AG04450 (cell line): ENCODE measurements around the gene METRNL. TPM values are rescaled to one million over a fixed set of nuclear protein-coding genes. Genes with fewer than 3 reads are reported as not detected.

Experiments used
- CTCF ChIA-PET: fragments of 300-600, 350-600 bp; formaldehyde crosslinking; extraction: SDS; loops from one replicate; lab custom pipeline; 2022; ENCODE audit warnings: antibody characterized with exemption, inconsistent platforms; lab: Charles Lee
- POLR2A ChIA-PET: fragments of 350-600 bp; formaldehyde crosslinking; extraction: SDS; loops from one replicate; lab custom pipeline; 2021; ENCODE audit warnings: antibody characterized with exemption, inconsistent platforms; lab: Yijun Ruan, JAX
- DNase-seq: peaks from one replicate; pipeline ENCODE4 v3.0.0-alpha.2; 2011; ENCODE audit warnings: low read depth, low spot score
- H3K27ac ChIP-seq: one replicate; pipeline ENCODE4 v1.5.1; 2012; ENCODE audit warnings: low read depth, low read length, control low read depth
- H3K27me3 ChIP-seq: one replicate; pipeline ENCODE4 v1.6.0; 2012; ENCODE audit warnings: low read length; ENCODE audit not compliant: control insufficient read depth, insufficient read depth
- H3K4me3 ChIP-seq: 2 replicates; pipeline ENCODE4 v1.5.1; 2011; ENCODE audit warnings: mild to moderate bottlenecking, low read depth, low read length, control low read depth
- H3K9me3 ChIP-seq: 2 replicates; pipeline ENCODE4 v1.5.1; 2012; ENCODE audit warnings: low read length; ENCODE audit not compliant: control insufficient read depth, insufficient read depth
- polyA plus RNA-seq: library from polyadenylated mRNA; depleted of rRNA; stranded (reverse); fragments of >200 nt; gene quantifications from 2 replicates; pipeline ENCODE4 v1.2.3, GENCODE V29; 2011
- TF ChIP-seq, protein P1 (sequence below): IDR thresholded peaks from 2 replicates; pipeline ENCODE4 v1.5.1; 2011; ENCODE audit warnings: low read depth, low read length, control low read depth, inconsistent platforms

Gene METRNL
- polyA plus RNA-seq, 1 experiment = 10.9 TPM

DNA sequence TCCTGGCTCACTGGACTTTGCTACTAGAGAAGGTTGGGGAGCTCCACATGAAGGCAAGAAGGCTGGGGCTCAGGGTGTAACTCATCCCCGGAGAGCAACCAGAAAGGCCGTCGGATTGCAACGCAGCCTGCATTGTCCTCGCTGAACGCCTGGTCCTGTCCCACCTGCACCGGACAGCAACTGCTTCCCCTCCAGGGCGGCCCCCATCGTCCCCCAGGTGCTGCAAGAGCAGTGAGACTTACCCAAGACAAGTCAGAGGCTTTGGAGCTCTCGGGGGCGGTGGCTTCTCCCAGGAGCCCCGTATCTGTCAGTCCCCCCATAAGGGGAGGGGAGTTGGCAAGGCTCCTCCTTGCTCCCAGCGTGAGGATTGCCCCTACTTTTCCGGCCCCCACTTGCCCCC lies 18.4 kb downstream of the METRNL start:
- Histone ChIP-seq H3K9me3 (no peaks in the 10 kb centered on the region; the same call in 1 of the 2 replicates), H3K27me3 (no peaks in the 10 kb centered on the region), H3K27ac (no peak overlapping the region), H3K4me3 (no peak overlapping the region)
- POLR2A ChIA-PET = interaction anchor here (1.3 kb wide), 1 partner anchor 19 kb away, joined by 3 read pairs; the partner anchor contains the start of gene METRNL
- DNase-seq = no peak
- CTCF ChIA-PET = no interaction called here
- TF ChIP-seq, protein P1, sequence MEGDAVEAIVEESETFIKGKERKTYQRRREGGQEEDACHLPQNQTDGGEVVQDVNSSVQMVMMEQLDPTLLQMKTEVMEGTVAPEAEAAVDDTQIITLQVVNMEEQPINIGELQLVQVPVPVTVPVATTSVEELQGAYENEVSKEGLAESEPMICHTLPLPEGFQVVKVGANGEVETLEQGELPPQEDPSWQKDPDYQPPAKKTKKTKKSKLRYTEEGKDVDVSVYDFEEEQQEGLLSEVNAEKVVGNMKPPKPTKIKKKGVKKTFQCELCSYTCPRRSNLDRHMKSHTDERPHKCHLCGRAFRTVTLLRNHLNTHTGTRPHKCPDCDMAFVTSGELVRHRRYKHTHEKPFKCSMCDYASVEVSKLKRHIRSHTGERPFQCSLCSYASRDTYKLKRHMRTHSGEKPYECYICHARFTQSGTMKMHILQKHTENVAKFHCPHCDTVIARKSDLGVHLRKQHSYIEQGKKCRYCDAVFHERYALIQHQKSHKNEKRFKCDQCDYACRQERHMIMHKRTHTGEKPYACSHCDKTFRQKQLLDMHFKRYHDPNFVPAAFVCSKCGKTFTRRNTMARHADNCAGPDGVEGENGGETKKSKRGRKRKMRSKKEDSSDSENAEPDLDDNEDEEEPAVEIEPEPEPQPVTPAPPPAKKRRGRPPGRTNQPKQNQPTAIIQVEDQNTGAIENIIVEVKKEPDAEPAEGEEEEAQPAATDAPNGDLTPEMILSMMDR = no peak

DNA sequence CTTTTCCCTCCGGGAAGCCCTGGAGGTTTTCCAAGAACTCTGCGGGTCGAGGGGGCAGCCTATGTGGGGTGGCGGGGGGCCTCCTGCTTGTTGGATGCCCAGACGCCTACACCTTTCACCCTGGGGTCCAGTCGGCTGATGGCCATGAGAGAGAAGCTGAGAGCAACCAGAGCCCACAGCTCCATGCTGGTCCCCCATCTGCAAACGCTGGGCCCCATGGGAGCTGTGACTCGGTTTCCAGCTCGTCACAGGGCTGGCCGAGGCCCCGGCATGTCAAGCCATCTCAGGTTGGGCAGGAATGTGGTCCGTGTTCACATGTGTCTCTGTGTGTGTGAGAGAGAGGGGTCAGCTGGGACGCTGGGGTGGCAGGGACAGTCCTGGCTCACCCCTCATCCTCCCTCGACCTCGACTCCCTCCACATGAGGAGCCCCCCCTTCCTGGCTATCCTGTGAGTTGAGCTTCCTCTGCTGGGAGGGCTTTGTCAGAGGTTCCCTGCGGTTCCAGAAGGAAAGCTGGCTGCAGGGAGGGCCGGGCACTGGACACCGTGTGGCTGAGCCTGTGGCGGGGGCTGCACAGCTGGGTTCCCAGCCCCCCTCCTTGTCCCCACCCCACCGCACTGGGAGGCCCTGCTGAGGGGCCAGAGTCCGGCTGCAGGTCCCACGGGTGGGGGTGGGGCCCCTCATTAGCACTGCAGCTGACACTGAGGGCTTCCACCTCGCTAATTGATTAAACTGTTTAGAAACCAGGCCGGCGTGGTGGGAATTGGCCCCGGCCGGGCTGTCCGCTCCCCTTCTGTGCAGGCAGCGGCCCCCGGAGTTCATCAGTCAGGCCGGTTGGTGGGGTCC lies 19.1 kb downstream of the METRNL start:
- Histone ChIP-seq H3K4me3 (no peak overlapping the region), H3K27me3 (no peaks in the 10 kb centered on the region), H3K9me3 (no peaks in the 10 kb centered on the region; the same call in 1 of the 2 replicates), H3K27ac (no peak overlapping the region)
- POLR2A ChIA-PET = no interaction called here
- no peak for DNase-seq
- CTCF ChIA-PET = no interaction called here
- TF ChIP-seq, protein P1 = no peak

DNA sequence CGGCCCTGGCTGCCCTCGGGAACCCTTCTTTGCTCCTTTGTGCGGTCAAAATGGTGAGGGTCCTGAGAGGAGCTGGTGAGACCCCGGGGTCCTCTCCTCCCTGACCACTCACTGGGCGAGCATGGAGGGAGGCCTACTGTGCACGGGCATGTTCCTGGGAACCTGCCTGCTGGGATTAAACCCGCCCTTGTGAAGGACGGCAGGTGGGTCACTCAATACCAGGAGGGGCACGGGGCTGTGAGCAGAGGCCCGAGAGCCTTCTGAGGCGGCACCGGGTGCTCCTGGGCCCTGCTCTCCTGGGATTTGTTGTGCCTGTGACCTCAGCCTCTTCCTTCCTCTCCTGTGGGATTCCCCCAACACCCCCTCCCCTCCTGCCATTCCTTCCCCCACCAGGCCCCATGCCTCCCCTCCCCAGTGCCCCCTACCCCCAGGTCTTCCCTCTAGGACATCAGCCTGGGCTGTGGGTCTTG lies 19.7 kb downstream of the METRNL start:
- no peak overlapping the region for H3K4me3 ChIP-seq
- no peaks in the 10 kb centered on the region; the same call in 1 of the 2 replicates for H3K9me3 ChIP-seq
- CTCF ChIA-PET = no interaction called here
- no peak overlapping the region for H3K27ac ChIP-seq
- POLR2A ChIA-PET = no interaction called here
- TF ChIP-seq, protein P1 = no peak
- DNase-seq = no peak
- H3K27me3 ChIP-seq = no peaks in the 10 kb centered on the region

DNA sequence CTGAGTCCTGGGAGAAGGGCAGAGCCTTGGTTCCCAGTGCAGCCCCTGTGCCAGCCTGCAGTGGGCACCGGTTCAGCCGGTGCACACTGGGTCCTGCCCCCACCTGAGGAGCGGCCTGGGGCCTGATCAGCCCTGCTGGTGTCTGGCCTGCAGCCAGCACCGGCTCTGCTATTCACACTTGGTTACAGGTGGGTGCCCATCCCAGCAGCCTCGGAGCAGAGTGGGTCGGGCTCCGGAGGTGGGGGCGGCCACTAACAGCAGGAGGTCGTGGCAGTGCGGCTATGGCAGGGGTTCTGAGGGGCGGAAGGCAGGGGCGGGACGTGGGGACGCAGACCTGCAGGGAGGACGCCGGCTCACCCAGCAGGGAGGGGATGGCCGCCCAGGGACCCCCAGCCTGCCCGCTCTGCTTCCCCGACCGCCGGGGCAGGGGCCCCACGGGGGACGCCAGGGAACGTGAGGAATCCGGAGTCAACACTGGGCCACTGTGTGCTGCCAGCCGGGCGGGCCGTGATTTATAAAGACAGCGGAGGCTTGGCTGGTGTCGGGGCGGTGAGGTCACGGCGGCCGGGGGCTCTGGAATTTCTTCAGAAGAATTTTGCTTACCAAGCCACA lies 20.3 kb downstream of the METRNL start:
- ChIA-PET CTCF (no interaction called here), POLR2A (no interaction called here)
- Histone ChIP-seq H3K27me3 (no peaks in the 10 kb centered on the region), H3K4me3 (no peak overlapping the region), H3K9me3 (no peaks in the 10 kb centered on the region; the same call in 1 of the 2 replicates), H3K27ac (no peak overlapping the region)
- DNase-seq = no peak
- TF ChIP-seq, protein P1 = no peak

DNA sequence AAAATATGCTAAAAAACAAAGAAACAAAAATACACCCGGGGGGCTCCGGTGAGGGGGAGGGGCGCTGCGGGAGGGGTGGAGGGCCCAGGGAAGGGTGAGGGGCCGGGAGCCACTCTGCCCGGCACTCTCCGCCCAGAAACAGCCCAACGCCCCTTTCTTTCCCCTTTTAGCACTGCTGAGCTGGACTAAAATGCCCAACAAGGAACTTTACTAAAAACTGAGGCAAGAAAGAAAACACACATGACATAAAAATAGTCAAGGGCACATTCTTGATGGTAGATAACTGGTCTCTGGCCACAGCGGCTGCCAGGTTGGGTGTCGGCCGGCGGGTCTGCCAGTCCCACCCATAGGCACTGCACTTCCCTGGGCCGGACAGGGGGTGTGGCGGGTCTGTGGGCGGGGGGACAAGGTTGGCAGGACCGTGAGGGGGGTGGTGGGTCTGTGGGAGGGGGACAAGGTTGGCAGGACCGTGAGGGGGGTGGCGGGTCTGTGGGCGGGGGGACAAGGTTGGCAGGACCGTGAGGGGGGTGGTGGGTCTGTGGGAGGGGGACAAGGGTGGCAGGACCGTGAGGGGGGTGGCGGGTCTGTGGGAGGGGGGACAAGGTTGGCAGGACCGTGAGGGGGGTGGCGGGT lies 20.9 kb downstream of the METRNL start:
- CTCF ChIA-PET = no interaction called here
- no peak for DNase-seq
- TF ChIP-seq, protein P1 = no peak
- POLR2A ChIA-PET = no interaction called here
- H3K27ac ChIP-seq = no peak overlapping the region
- no peaks in the 10 kb centered on the region for H3K27me3 ChIP-seq
- no peak overlapping the region for H3K4me3 ChIP-seq
- H3K9me3 ChIP-seq = no peaks in the 10 kb centered on the region; the same call in 1 of the 2 replicates
